HEK293 (cell line): ENCODE measurements around the gene SIAH2.

Source experiments
- CTCF ChIP-seq: fragments of 450-650 bp; formaldehyde crosslinking; IDR thresholded peaks from 2 replicates; pipeline ENCODE4 v1.5.1; 2016; ENCODE audit warnings: missing biosample characterization, missing genetic modification characterization
- ZNF274 ChIP-seq, 2 experiments: fragments of 200-500 bp in 1 of 2; fragments of 450-650 bp in 1 of 2; sonication (Bioruptor generic) in 1 of 2; formaldehyde crosslinking in 1 of 2; IDR thresholded peaks; 2 replicates each; pipeline versions ENCODE4 v1.5.1 to v1.6.1; 2014 to 2016; ENCODE audit warnings: borderline replicate concordance in 1 of 2, inconsistent platforms in 1 of 2, low read length in 1 of 2, missing biosample characterization in 1 of 2, missing genetic modification characterization in 1 of 2

- no peak for TF ChIP-seq ZNF274 (IDR thresholded peaks at IDR 0.05; ENCODE audit: low read length)
- TF ChIP-seq ZNF274 (tag by site-specific recombination; IDR thresholded peaks at IDR 0.05; ENCODE audit: borderline replicate concordance): no peak
- TF ChIP-seq CTCF (tag by site-specific recombination): no peak
Measured at GRCh38 chr3:150798122-150798618, 35.2 kb upstream of the SIAH2 start.
